ENCODE data around the gene NCK2. TPM values are rescaled to one million over a fixed set of nuclear protein-coding genes. Genes with fewer than 3 reads are reported as not detected.
"Not testable (repeated sequence)": the region's sequence is repeated elsewhere in the genome, so short reads cannot be mapped to it uniquely, and the experiment has no call there.

NCK2 gene
- polyA plus RNA-seq, 1 donor from 2014 or later: 19.6 TPM

DNA sequence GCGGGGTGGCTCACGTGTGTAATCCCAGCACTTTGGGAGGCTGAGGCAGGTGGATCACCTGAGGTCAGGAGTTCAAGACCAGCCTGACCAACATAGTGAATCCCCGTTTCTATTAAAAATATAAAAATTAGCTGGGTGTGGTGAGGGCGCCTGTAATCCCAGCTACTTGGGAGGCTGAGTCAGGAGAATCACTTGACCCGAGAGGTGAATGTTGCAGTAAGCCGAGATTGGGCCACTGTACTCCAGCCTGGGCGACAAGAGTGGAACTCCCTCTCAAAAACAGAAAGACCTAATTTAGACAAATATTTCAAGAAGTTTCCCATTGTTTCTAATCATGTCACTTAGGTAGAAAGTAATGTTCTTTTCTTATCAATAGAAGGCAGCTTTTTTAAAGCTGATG, 26.6 kb downstream of the NCK2 start:
- H3K9me3 Mint-ChIP-seq, H3K27me3 Mint-ChIP-seq, H3K4me3 Mint-ChIP-seq, H3K36me3 Mint-ChIP-seq: not testable (repeated sequence)
- H3K27ac Mint-ChIP-seq: peak overlapping the region in 1 of 3 donors; percentile 59
- H3K4me1 Mint-ChIP-seq: peaks cover 33 to 62% (median 62%) of the 10 kb centered on the region in 3 donors

DNA sequence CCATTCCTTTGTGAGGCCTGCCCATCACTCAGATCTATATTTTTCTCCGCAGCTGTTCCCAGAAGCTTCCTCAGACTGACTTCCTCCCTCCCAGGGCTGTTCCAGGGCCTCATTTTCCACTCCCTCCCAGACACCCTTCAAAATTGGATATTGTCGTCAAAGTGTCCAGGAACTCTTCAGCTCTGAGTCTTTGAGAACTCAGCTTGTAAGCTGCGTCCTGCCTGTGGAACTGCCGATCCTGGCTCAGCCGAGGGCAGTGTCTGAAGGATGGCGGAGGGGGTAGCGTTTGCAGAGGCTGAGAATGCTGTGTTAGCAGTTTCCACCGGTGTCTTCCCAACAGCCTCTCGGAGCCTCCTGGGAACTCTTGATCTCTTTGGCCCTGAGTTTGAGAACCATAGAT, 27.1 kb downstream of the NCK2 start:
- Mint-ChIP-seq H3K4me3 (no peak overlapping the region), H3K4me1 (peaks cover 38 to 66% (median 66%) of the 10 kb centered on the region in 3 donors), H3K36me3 (peaks cover 2% of the 10 kb centered on the region), H3K9me3 (peaks cover 0 to 3% (median 0%) of the 10 kb centered on the region in 3 donors), H3K27ac (peak overlapping the region in 1 of 3 donors; percentile 83), H3K27me3 (no peaks in the 10 kb centered on the region)

DNA sequence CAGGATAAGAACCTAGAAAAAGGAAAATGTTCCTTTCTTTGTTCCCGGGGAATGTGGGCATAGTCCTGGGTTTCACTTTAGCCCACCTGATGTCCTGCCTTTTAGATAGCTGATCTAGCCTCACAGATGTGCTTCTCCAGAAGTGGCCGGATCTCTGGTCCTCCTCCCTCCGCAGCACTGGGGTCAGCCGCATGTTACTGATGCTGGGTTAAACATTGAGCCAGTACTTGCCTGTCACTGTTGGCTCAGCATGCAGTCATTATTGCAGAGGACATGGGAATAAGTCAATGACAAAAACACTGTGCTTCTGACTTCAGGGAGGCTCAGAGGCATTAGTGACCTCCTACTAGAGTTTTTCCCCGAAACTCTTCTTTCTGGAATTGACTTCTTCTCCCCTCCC, 27.6 kb downstream of the NCK2 start:
- no peaks in the 10 kb centered on the region for H3K36me3 Mint-ChIP-seq
- H3K9me3 Mint-ChIP-seq: peaks cover 0 to 3% (median 0%) of the 10 kb centered on the region in 3 donors
- H3K27ac Mint-ChIP-seq: peak overlapping the region in 2 of 3 donors; percentile 12 to 83
- no peaks in the 10 kb centered on the region for H3K27me3 Mint-ChIP-seq
- H3K4me1 Mint-ChIP-seq: peaks cover 41 to 65% (median 64%) of the 10 kb centered on the region in 3 donors
- no peak overlapping the region for H3K4me3 Mint-ChIP-seq

DNA sequence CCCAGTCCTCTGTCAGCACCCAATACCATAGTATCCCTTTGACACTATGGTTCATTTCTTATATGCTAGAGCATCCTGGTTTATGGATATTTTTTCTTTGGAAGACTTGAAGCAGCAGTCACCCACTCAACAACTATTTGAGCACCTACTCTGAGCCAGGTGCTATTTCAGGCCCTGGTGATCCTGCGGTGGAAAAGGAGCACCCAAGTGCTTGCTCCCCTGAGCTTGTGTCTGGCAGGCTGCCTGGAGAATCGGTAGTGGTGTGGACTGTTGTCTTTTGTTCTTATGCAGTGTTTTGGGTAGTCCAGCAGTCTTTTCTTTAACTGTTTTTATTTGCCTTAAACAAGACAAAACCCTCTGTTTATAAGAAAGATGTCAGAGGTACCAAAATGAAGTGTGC, 28.9 kb downstream of the NCK2 start:
- no peaks in the 10 kb centered on the region for H3K36me3 Mint-ChIP-seq
- peaks cover 51 to 75% (median 58%) of the 10 kb centered on the region in 3 donors for H3K4me1 Mint-ChIP-seq
- no peaks in the 10 kb centered on the region for H3K27me3 Mint-ChIP-seq
- peaks cover 0 to under 1% (median 0%) of the 10 kb centered on the region in 3 donors for H3K9me3 Mint-ChIP-seq
- H3K4me3 Mint-ChIP-seq: peak overlapping the region in 1 of 4 donors; percentile 13
- H3K27ac Mint-ChIP-seq: peak overlapping the region in 2 of 3 donors; percentile 37 to 84

DNA sequence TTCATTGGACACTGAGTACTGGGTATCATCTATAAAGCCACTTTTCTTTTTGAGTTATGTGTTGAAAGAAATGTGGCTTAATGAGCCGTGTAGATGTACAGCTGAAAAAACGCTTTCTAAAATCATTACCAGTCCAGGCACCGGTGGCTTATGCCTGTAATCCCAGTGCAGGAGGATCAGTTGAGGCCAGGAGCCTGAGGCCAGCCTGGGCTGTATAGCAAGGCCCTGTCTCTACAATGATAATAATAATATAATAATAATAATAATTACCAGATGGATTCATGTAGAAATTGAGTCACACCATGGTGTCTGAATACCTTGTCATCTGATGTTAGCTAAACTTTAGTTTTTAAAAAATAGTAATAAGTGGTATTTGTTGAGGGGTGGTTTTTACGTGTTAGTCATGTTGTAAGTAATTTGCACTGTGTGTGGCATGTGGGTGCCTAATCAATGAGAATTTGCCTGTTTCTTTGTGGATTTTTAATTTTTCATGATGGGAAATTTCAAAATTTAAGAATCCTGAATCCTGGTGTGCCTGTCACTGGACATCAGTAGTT, 30.1 kb downstream of the NCK2 start:
- peak overlapping the region in 3 of 4 donors; percentile 44 to 56 (median 47) for H3K4me3 Mint-ChIP-seq
- no peaks in the 10 kb centered on the region for H3K9me3 Mint-ChIP-seq
- peaks cover 47 to 72% (median 51%) of the 10 kb centered on the region in 3 donors for H3K4me1 Mint-ChIP-seq
- H3K27ac Mint-ChIP-seq: peak overlapping the region; percentile 84 to 98 (median 98)
- no peaks in the 10 kb centered on the region for H3K27me3 Mint-ChIP-seq
- peaks cover 4% of the 10 kb centered on the region for H3K36me3 Mint-ChIP-seq

DNA sequence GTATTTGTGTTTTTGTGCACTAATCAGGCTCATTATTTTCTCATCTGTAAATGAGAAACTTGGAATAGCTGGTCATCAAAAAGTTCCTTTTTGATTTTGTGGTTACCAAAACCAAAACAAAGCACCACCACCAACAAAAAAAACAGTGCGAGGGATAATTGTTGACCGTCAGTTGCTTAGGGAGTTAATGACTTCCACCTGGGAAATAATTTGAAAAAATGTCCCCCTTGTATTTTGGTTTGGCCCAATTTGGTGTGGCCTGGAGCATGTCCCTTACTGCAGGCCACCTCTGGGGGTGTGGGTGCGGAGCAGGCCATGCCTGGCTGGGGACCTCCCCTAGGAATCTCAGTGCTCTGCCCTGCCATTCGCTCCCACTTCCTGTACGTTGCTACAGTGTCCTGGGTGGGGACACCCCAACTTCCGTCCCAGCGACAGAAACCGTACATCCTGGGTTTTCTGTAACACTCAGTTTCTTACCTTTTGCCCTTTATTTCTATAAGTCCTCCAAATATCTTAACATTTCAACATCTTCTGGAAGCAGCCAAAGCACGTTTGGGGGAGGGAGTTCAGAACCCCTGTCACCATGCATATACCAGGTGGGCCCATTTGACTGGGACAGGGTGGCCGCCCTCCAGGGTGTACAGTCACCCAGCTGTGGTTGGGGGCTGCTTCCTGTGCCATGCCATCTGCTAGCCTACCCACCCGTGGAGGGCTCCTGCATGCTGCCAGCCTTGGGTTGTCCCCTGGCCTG, 31.3 kb downstream of the NCK2 start:
- H3K36me3 Mint-ChIP-seq: peaks cover 4% of the 10 kb centered on the region
- H3K4me1 Mint-ChIP-seq: peaks cover 48 to 73% (median 52%) of the 10 kb centered on the region in 3 donors
- no peaks in the 10 kb centered on the region for H3K9me3 Mint-ChIP-seq

DNA sequence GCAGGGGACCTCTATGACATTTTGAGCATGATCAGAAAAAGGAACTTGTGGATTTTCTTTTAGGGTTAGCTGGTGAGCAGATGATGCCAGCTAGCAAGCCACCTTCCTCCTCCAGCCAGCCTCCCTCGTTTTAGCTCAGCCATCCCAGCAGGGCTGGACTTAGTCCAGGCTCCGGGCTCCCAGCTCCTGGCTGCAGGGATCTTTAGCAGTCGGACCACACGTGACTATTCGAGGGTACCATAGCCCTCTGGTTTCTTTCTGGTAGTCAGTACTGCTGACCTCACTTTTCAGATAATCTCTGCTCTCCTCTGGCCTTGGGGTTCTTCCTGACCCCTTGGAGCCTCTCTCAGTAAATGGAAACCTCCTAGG, 31.8 kb downstream of the NCK2 start:
- peaks cover 54 to 78% (median 58%) of the 10 kb centered on the region in 3 donors for H3K4me1 Mint-ChIP-seq
- H3K9me3 Mint-ChIP-seq: no peaks in the 10 kb centered on the region
- peak overlapping the region; percentile 52 to 88 (median 72) for H3K4me3 Mint-ChIP-seq
- H3K27me3 Mint-ChIP-seq: no peaks in the 10 kb centered on the region
- H3K36me3 Mint-ChIP-seq: peaks cover 4% of the 10 kb centered on the region
- H3K27ac Mint-ChIP-seq: peak overlapping the region; percentile 84 to 98 (median 98)

More for the DNA sequence above, 31.3 kb downstream of the NCK2 start:
- Mint-ChIP-seq H3K27ac (peak overlapping the region; percentile 84 to 98 (median 98)), H3K4me3 (peak overlapping the region; percentile 52 to 88 (median 72)), H3K27me3 (no peaks in the 10 kb centered on the region)

DNA sequence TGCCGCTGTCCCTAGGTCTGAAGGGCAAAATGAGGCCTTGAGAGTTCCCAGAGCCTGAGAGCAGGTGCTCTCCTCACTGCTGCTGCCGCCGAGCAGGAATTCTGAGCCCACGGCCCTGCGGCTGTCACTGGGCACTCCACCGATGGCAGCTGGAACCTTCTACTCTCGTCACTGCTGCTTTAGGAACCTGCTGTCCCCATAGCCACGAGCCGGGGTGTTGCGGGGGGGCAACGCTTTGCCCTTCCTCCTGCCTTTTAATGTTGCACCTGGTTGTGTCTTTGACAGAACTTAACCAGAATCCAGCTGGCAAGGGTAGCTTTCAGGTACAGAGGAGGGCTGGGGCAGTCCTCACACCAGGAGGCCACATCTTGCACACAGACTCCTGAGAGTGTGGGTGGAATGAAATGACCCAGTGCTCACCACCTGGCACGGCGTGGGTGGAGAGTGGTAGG, 32.3 kb downstream of the NCK2 start:
- no peaks in the 10 kb centered on the region for H3K9me3 Mint-ChIP-seq
- H3K4me3 Mint-ChIP-seq: peak overlapping the region; percentile 21 to 85 (median 68)
- no peaks in the 10 kb centered on the region for H3K27me3 Mint-ChIP-seq
- peaks cover 59 to 82% (median 60%) of the 10 kb centered on the region in 3 donors for H3K4me1 Mint-ChIP-seq
- peaks cover 4% of the 10 kb centered on the region for H3K36me3 Mint-ChIP-seq
- H3K27ac Mint-ChIP-seq: peak overlapping the region; percentile 84 to 98 (median 98)

DNA sequence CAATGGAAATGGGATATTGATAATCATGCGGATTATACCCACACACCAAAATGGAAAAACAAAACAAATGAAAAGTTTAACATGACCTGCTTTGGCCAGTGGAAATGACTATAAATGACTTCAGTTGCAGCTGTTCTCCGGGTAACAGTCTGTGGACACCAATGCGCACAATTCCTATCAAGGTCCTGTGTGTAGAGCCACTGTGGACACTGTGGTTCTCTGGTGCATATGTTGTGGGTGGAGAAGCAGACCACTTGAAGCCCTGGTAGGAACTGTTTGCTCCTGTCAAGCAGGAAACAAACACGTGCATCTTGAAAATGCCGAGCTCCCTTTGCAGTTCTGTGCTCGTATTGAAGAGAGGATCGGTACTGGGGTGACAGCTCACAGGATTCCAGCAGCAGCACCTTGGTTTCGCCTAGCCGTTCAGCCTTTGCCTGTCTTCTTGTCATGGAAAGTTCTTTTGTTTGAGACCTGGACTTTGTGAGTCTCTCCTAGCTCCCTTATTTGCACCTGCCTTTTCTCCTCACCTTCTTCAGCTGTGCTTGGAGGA, 32.9 kb downstream of the NCK2 start:
- H3K9me3 Mint-ChIP-seq: no peaks in the 10 kb centered on the region
- H3K27me3 Mint-ChIP-seq: no peaks in the 10 kb centered on the region
- peaks cover 60 to 82% (median 64%) of the 10 kb centered on the region in 3 donors for H3K4me1 Mint-ChIP-seq
- H3K4me3 Mint-ChIP-seq: peak overlapping the region in 3 of 4 donors; percentile 59 to 85 (median 78)
- peak overlapping the region; percentile 84 to 98 (median 98) for H3K27ac Mint-ChIP-seq
- H3K36me3 Mint-ChIP-seq: peaks cover 4% of the 10 kb centered on the region

DNA sequence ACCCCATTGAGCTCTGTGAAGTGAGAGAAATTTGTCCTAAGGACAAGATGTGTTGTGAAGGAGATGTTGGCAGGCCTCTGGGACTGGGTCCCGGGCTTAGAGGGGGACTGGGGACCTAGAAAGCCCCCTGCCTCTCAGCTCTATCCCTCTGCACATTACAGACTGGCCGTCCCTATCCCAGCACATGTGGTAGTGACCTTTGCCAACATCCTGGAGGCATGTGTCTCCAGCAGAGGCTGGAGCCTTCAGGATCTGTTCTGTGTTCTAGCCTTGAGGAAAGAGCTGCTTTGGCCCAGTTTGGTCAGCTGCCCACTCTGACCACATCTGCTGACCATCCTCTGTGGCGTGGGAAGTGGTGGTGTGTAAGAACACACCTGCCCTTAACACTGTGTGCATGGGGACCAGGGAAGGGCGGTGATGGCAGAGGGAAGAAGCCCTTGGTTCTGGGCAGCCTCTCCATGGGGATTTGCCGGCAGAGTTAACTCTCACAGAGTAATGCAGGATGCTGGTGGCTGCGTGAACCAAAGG, 33.4 kb downstream of the NCK2 start:
- Mint-ChIP-seq H3K4me3 (peak overlapping the region in 3 of 4 donors; percentile 1 to 78 (median 59)), H3K4me1 (peaks cover 59 to 81% (median 64%) of the 10 kb centered on the region in 3 donors), H3K27ac (peak overlapping the region; percentile 84 to 98 (median 98)), H3K9me3 (no peaks in the 10 kb centered on the region), H3K27me3 (no peaks in the 10 kb centered on the region), H3K36me3 (peaks cover 4% of the 10 kb centered on the region)

DNA sequence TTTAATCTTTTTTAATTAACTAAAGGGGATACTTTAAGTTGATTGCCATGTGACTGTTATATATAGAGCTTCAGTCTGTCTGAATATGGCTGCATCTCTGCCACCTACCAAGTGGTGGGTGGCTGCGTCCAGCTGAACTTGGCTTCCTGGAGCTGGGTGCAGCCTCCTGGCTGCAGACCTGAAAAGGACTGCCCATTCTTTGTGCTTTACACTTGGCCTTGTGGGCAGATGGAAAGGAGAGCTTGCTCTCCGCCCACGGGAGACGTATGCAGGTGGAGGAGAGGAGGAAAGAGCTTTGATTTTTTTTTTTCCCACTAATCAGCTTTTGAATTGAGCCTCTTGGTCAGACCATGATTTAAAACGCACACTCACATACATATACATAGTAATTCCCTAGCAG, 34.7 kb downstream of the NCK2 start:
- no peaks in the 10 kb centered on the region for H3K9me3 Mint-ChIP-seq

DNA sequence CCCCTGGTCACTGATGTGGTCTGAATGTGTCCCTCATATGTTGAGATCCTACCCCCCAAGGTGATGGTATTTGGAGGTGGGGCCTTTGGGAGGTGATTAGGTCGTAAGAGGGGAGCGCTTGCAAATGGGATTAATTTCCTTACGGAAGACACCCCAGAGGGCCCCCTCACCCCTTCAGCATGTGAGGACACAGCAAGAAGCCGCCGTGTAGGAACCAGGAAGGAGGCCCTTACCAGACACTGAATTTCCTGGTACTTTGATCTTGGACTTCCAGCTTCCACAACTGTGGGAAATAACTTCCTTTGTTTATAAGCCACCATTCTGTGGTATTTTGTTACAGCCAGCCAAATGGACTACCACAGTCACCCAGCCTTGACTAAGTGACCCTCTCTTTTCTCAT, 35.9 kb downstream of the NCK2 start:
- H3K4me1 Mint-ChIP-seq: peaks cover 44 to 66% (median 46%) of the 10 kb centered on the region in 3 donors
- no peaks in the 10 kb centered on the region for H3K27me3 Mint-ChIP-seq
- H3K4me3 Mint-ChIP-seq: peak overlapping the region in 2 of 4 donors; percentile 16 to 30

More for the DNA sequence above, 34.7 kb downstream of the NCK2 start:
- no peaks in the 10 kb centered on the region for H3K27me3 Mint-ChIP-seq
- peaks cover 4% of the 10 kb centered on the region for H3K36me3 Mint-ChIP-seq
- peak overlapping the region in 2 of 4 donors; percentile 5 to 35 for H3K4me3 Mint-ChIP-seq
- peaks cover 53 to 74% (median 55%) of the 10 kb centered on the region in 3 donors for H3K4me1 Mint-ChIP-seq
- peak overlapping the region; percentile 22 to 98 (median 78) for H3K27ac Mint-ChIP-seq

DNA sequence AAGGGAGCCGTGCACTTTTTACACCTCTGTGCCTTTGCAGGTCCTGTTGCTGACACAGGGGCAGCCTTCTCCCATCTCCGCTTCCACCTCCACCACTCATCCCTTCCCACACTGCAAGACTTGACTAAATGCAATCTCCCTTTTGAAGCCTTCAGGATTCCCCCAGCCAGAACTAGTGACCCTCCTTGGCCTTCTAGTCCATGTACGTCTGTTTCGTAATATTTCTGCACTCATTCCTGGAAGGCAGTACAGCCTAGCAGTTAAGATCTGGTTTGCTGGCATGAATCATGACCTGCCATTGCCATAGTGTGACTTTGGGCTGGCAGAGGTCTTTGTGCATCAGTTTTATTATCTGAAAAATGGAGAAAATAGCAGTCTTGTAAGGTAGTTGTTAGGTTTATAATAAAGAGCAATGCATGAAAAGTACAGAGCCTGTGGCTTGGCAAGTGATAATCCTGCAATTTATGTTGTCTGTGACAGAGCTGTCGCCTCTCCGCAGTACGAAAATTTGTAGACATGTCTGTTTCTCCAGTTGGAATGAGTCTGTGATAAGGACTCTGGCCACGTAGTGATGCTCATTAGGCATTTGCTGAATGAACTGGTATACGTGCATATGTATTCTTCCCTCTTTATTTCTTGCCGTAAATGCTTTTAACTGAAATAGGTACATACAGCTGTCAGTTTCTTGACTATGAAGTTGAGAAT, 36.7 kb downstream of the NCK2 start:
- Mint-ChIP-seq H3K9me3 (no peaks in the 10 kb centered on the region), H3K4me1 (peaks cover 42 to 64% (median 46%) of the 10 kb centered on the region in 3 donors), H3K27me3 (no peaks in the 10 kb centered on the region), H3K36me3 (peaks cover 4% of the 10 kb centered on the region), H3K4me3 (peak overlapping the region in 2 of 4 donors; percentile 30 to 43), H3K27ac (peak overlapping the region in 2 of 3 donors; percentile 41 to 57)

More for the DNA sequence above, 35.9 kb downstream of the NCK2 start:
- Mint-ChIP-seq H3K36me3 (peaks cover 4% of the 10 kb centered on the region), H3K27ac (peak overlapping the region; percentile 15 to 80 (median 31)), H3K9me3 (no peaks in the 10 kb centered on the region)

DNA sequence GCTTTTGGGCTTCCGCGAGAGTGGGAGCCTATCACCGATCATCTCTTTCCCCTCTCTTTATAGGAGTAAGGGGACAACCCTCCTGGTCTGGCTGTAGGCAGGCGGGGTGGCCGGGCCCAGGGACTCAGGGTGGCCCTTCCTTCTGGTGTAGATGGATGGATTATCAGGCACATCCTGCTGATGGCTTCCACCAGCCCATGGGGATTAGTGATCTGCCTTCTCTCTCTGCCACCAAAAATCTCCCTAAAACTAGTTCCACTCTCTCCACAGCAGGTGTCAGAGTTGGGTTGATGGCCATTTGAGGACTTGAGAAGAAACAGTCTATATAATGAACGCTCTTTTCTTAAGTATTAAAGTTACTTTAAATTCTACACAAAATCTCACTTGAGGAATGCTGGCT, 37.4 kb downstream of the NCK2 start:
- Mint-ChIP-seq H3K4me1 (peaks cover 41 to 65% (median 49%) of the 10 kb centered on the region in 3 donors), H3K9me3 (no peaks in the 10 kb centered on the region), H3K27me3 (no peaks in the 10 kb centered on the region), H3K36me3 (peaks cover 6% of the 10 kb centered on the region), H3K4me3 (peak overlapping the region in 1 of 4 donors; percentile 34), H3K27ac (peak overlapping the region in 2 of 3 donors; percentile 41 to 57)
